HG03460 (cell line): ENCODE results near the gene FDX2.
A peak's percentile ranks its signal among the peaks of the same experiment; 100 is the strongest.
"Not testable (repeated sequence)": the region's sequence is repeated elsewhere in the genome, so short reads cannot be mapped to it uniquely, and the experiment has no call there.

ENCODE experiments used
- ATAC-seq: cut with Tn5 transposase; IDR thresholded peaks from one replicate; pipeline ENCODE4 v1.9.1; 2021; ENCODE audit not compliant: unreplicated experiment

The FDX2 gene

DNA sequence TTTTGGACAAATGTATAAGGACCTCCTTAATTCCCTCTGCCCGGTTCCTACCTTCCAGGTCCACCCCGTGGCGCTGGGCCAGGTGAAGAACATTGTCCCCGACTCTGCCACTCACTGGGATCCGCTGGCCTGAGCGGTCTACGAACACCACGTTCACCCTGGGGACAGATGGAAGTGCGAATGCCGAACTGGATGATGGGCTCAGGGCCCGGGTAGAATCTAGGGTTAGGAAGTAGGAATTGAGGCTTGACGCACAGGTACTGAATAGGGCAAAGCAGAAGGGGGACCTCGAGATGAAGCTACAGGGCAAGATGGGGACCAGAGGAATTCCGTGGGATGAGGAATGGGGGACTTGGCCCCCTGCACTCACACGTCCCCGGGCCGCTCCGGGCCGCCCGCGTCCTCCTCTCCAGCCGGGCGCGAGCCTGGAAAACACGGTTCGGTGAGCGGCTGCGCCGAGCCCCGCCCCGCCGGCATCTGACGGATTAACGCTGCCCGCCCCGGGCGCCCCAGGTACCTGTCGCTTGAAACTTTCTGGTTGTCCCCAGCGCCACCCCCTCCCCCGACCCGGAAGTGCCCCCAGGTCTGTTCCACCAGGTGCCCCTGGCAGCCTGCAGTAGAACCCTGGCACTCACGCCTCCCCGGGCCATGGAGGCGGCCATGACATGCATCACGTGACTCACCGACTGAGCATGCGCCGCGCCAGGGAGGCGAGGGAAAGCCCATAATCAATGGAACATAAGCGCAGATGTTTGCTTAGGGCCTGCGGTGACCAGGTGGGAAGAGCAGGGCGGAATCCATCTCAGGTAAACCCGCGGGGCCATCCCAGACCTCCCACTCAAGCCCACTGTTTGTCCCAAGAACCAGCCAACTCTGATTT, at the start of gene FDX2:
FDX2 (minus strand) TSS at position 681 of the 880 bp plus-strand sequence; CDS start at position 662, 19 bp downstream.
- no peak for ATAC-seq

DNA sequence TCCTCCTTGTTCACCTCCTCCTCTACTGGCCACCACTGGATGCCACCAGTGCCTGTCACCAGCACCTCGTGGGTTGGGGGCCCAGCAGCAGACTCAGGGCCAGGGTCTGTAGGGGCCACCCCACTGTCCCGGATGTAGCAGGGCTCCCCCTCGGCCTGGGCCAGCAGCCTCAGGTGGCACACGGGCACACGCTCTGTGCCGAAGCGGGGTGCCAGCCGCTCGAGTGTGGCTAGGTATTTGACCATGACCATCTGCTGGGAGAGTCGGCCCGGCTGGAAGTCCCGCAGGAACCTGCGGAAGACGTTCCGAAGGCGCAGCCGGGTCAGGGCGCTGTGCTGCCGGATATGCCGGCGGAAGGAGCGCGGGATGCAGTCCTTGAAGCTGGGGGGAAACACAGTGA, 49.7 kb upstream of the FDX2 start:
- no peak for ATAC-seq

DNA sequence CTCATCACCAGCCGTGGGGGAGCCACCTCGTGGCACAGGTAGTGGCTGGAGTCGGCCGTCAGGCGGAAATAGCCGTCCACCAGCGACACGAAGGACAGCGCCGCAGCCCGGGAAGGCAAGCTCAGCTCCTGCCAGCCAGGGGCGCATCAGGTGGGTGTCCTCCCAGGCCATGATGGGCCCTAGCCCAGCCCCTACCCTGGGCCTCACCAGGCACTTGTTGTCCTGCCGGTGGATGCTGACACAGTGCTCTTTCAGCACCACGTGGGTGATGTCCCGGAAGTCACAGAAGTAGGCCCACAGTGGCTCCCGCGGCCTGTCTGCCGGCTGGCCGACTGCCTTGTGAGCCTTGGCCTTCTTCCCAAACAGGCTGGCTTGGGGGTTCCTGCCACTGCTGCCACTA, 48.8 kb upstream of the FDX2 start:
- no peak for ATAC-seq

DNA sequence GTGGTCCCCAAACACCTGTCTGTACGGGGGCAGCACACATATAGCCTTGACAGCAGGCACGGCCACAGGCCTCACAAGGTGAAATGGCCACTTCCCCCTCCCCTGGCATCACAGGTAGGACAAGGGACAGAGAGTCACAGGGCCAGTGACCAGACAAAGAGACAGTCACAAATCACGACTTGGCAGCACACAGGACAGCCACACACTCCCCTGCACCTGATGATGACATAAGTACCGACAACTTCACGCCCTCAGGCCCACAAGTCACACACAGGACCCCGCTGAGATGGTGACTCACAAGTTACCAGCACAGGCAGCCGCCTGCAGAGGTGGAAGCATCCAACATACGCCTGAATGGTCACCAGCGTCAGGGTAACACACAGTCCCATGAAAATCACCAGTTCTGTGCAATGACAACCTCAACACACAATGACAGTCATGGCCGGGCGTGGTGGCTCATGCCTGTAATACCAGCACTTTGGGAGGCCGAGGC, 48.0 kb upstream of the FDX2 start:
- ATAC-seq, result no peak

DNA sequence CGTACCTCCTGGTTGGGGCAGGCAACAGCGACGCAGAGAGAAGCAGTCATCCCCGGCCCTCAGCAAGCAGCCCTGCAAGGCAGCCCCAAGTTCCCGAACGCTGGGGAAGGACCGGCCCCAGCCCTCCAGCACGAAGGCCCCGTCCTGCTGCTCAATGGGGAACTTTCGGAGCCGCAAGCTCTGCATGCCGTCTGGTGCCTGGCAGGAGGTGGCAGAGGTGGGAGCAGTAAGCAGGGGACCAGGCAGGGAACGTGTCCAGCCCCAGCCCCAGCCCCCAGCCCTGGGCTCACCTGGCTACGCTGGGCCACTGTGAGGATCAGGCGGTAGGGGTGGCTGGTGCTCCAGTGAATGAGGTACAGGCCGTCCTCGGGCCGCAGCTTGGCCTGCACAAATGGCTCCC, 46.4 kb upstream of the FDX2 start:
- ATAC-seq, result no peak

DNA sequence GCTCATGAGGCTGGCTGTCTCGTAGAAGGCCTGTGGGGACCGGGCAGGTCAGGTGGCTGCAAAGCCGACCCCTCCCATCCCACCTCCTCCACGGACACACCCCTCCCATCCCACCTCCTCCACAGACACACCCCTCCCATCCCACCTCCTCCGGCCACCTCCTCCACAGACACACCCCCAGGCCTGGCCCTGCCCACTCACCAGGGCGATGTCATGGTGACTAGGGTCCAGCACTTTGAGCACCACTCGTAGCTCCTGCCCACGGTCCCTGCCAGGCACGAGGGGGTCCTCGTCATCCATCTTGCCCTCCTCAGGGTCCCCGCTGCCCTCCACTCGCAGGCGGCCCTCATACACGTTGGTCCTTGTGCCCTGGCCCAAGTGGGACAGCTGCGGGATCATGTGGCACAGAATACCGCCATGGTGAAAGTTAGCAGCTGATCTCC, 45.8 kb upstream of the FDX2 start:
- ATAC-seq, result no peak

DNA sequence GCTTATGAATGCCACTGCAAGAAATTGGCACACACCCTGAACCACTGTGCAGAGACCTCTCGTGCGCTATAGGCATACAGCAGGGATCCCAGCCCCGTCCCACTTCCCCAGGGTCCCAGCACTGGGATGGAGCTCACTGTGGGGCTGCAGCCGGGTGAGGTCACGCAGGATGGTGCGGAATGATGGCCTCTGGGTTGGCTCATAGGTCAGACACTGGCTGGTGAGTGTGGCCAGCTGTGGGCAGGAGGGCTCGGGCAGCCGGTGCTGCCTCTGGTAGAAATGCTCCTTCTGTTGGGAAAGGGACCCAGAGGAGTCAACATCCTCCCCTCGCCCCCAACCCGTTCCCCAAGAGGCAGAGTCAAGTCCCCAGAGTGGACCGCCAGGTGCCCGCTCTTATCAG, 40.6 kb upstream of the FDX2 start:
- no peak for ATAC-seq

DNA sequence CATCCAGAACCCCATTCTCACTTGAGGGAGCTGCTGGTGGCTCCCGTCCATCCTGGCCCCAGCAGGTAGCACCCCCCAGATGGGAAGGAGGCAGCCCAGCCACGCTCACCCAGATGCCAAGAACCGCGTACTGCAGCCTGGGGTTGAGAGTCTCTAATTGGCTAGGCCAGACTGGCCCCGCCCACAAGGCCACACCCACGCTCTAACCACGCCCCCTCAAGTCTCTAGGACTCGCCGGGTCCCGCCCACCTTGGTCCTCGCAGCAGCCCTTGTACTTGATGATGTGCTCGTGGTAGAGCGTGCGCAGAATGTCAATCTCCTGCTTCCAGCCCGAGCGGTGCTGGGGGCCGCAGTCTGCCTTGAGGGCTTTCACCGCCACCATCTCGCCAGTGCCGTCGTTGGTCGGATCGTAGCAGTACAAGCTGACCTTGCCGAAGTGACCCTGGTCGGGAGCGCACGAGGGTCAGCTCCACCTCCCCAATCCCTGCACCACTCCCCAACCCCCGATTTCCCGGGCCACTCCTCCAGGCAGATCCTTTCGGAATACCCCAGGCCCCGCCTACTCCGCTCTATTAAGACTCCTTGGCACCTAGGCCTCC, 38.1 kb upstream of the FDX2 start:
- ATAC-seq, result no peak

DNA sequence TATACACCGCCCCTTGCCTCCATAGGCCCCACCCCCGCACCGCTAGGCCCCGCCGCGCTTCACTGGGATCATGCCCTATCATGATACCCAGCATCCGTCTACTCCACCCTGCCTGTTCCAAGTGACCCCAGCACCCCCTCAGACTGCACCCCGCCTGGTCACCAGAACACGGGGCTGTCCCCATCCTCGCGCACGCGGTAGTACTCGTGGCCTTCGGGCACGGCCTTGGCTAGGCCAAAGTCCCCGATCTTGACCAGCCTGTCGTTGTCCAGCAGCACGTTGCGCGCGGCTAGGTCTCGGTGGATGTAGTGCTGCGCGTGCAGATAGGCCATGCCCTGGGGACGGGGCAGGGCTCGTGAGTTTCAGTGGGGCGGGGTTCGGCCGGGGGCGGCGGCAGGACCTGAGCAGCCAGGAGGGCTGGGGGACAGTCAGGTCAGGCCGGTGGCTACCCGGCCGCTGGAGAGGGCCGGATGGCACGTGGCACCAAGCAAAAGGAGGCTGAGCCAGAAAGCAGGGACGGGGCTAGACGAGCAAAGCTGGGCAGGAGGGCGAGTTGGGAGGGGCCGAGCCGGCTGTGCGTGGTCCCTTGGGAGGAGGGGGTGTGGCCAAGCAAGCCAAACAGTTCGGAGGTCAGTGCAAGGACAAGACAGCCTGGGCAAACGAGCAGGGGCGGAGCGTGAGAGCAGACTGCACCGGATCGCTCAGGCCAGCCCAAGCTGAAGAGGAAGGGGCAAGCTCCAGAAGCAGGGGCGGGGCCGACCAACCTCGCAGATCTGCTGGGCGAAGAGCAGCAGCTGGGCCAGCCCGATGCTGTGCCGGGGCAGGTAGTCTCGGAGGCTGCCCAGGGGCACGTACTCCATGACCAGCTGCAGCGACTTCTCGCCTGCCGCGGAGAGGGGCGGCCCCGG, 37.2 kb upstream of the FDX2 start:
- ATAC-seq, result no peak

DNA sequence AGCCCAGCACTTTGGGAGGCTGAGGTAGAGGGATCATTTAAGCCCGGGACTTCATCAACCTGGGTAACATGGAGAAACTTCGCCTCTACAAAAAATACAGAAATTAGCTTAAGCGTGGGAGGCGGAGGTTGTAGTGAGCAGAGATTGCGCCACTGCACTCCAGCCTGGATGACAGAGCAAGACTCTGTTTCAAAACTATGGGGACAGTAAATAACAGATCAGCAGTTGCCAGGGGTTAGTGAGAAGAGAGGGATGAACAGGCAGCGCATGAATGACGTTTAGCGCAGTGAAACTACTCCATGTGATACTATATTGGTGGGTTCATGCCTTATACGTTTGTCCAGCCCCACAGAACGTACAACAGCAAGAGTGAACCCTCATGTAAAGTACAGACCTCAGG, 30.7 kb upstream of the FDX2 start:
- ATAC-seq, result no peak

DNA sequence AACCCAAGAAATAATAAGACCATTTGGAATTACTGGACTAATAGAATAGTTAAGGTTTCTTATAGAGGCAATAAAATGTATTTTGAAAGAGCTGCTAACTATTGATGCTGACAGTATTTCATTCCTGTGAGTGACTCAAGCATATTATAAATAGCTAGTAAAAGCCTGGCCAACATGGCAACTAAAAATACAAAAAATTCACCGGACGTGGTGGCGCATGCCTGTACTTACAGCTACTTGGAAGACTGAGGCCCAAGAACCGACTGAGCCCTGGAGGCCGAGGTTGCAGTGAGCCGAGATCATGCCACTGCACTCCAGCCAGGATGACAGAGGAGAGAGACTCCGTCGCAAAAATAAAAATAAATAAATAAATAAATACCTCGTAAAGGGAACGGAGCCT, 29.0 kb upstream of the FDX2 start:
- no peak for ATAC-seq

DNA sequence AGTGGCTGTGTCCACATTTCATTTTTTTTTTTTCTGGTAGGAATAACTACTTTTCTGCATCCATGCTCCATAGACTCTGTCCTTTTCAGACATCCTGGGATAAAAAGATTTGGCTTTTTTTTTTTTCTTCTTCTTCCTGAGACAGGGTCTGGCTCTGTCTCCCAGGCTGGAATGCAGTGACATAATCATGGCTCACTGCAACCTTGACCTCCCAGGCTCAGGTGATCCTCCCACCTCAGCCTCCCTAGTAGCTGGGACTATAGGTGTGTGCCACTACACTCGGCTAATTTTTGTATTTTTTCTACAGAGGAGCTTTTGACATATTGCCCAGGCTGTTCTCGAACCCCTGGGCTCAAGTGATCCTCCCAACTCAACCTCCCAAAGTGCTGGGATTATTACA, 27.7 kb upstream of the FDX2 start:
- no peak for ATAC-seq

DNA sequence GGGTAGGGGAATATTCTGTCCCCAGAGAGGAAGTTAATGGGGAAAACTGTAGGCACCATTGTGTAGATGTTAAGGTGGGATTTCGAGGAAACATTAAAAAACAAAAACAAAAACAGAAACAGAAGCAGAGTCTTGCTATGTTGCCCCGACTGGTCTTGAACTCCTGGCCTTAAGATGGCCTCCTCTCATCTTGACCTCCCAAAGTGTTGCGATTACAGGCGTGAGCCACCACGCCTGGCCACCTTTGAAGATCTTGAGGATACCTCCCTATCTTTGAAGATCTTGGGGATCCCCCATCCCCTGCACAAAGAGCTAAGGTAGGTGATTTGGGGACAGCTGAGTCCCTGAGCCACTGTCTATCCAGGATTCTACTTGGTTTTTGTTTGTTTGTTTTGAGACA, 24.2 kb upstream of the FDX2 start:
- ATAC-seq, result no peak

DNA sequence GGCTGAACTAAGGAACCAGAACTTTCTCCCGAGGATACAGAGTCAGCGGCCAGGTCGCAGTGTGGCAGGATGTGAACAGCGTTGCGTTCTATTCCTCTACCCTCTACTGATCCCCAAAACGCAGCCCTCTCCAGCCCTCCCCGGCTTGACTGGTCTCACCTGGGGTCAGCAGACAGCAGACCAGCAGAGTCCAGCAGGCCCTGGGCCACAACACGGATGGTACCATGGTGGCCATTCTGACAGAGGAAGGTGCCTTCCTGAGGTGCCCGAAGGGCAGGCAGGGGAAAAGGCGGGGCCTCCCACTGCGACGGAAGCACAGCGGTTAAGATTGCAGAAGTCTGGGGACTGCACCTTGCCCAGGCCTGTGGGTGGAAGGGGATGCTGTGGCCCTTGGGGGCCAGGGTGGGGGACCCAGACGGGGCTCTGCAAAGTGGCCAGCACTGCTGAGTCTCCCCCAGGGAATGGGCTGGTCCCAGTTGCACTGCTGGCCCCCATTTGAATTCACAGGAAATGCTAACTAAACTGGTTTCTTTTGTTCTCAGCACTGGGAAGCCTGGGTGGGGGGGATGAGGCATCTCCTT, 23.7 kb upstream of the FDX2 start, which contains the start of gene ICAM3:
ICAM3 (minus strand) TSS at position 245 of the 581 bp plus-strand sequence; CDS start at position 235, 10 bp downstream.
- no peak for ATAC-seq

DNA sequence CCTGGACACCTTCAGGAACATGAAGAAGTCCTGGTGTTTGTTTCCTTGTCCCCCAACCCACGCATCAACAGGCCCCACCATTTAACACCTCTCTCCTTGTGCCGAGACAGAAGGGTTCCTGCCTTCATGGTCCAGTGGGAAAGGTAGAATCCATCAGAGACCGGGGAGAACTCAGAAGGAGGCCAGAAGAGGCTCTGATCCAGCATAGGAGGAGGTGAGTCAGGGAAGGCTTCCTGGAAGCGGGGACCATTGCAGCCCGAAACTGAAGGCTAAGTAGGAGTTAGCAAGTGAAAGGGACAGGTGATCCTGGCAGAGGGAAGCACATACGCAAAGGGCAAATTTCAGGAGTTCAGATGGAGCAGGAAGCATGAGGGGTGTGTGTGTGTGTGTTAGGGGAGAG, 23.1 kb upstream of the FDX2 start:
- ATAC-seq, result no peak

DNA sequence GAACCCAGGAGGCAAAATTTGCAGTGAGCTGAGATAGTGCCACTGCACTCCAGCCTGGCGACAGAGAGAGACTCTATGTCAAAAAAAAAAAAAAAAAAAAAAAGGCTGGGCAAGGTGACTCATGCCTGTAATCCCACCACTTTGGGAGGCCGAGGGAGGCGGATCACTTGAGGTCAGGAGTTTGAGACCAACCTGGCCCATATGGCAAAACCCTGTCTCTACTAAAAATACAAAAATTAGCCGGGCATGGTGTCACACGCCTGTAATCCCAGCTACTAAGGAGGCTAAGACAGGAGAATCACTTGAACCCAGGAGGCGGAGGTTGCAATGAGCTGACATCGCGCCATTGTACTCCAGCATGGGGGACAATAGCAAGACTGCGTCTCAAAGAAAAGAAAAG, 20.9 kb upstream of the FDX2 start:
- not testable (repeated sequence) for ATAC-seq

DNA sequence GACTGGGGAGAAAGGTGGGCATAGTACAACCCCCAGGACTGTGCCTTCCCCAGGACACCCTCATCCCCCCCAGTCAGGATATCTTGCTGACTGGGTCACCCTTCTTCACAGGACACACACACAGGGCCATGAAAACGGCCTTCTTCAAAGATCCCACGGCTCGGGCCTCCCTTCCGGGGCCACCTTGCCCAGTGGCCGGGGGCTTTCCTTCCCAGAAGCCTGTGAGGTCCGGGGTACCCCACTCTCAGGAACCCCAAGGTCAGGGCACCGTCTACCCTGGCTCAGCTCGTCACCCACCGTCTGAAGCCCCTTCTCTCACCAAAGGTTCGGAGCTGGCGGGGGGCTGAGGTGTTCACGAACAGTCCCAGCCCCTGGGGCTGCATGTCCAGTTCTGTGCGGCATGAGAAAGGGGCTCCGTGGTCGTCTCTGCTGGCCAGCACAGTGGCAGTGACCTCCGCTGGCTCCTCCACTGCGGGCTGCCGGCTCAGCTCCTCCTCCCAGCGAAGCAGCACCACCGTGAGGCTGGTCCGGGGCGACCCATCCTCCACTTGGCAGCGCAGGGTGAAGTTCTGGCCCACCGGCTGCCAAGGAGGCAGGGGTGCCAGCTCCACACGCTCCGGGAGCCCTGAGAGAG, 19.7 kb upstream of the FDX2 start:
- no peak for ATAC-seq

DNA sequence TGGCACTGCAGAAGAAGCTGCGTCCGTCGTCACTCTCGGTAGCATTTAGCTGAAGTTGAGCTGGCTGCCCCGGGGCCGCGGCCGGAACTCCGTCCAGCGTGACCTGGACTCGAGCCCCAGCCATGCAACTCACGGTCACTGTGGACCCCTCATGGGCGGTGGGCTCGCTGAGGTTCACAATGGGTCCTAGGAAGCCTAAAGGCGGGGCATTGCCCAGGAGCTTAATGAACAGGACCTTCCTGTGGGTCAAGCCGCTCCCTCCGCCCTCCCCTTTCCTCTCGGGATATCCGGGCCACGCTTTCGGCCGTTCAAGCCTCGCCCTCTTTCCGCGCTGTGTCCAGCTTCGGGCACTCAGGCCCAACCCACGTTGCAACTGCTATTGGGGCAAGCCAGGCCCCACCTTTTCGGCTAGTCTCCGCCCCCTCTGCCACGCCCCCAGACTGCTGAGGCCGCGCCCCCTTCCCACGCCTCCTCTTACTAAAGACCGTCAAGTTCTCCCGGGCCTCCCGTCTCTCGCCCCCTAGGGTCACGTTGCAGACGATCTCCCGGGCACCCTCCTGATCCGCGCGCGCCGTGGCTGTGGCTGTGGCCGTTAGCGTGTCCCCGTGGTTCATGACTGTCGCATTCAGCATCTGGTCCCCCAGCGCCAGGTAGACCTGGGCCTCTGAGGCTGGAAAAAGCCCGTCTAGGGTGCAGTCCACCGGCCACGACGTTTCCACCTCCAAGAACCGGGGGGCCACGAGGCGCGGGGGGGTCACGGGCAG, 19.0 kb upstream of the FDX2 start:
- no peak for ATAC-seq

DNA sequence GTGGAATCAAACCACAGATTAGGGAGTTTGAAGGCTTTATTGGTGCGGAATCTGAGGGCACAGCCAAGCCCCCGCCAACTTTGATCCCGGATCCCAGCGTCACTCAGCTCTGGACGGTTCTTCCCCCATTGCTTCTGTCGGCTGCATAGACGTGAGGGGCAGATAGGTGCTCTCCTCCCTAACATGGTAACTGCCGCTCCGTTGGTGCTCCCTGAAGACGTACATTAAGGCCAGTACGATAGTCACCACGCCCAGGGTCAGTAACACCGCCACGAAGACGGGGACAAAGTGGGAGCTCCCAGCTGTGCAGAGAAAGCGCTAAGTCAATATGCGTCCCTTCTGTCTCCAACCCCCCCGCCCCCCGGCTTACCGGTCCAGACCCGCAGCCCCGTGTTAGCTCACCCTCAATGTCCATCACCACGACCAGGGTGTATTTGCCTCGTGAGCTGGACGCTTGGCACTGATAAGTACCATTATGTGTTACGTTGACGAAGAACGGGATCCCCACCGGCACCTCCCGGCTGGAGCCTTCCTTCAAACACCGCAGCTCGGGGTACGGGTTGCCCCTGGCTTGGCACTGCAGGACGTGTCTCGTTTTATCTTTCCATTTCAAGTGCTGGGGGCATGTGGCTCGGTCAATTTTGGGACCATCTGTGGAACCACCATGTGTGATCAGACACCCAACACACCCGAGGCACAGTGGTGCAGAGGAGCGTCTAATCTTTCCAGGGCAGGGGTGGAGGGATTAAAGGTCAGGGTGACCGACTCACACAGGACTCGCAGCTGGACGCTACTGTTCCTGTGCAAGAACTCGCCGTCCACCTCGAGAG, 18.2 kb upstream of the FDX2 start:
- peak; percentile 8 for ATAC-seq
